Panc1 (cell line): Measurements from ENCODE around the gene SLC25A43. TPM values are rescaled to one million over a fixed set of nuclear protein-coding genes. Genes with fewer than 3 reads are reported as not detected.

ENCODE experiments used
- ATAC-seq: fragments of 200-7000 bp; cut with Tn5 transposase; 2 replicates; pipeline ENCODE4 v1.9.1; 2020; ENCODE audit warnings: mild to moderate bottlenecking, moderate library complexity
- BruUV-seq: library from RNA; stranded (reverse); fragments of 400-500 nt; replicated peaks from 2 replicates; lab custom pipeline; 2021; lab: Mats Ljungman, UMichigan
- CTCF ChIA-PET: fragments of 300-600 bp; sonication (Branson Sonifier 250); formaldehyde crosslinking; loops from one replicate; lab custom pipeline; 2022; ENCODE audit warnings: antibody characterized with exemption; lab: Charles Lee
- POLR2A ChIA-PET: fragments of 300-600 bp; sonication (Branson Sonifier 250); formaldehyde crosslinking; loops from one replicate; lab custom pipeline; 2022; ENCODE audit warnings: antibody characterized with exemption; lab: Charles Lee
- DNase-seq: peaks from one replicate; pipeline ENCODE4 v3.0.0-alpha.2; 2010; ENCODE audit warnings: low read depth, low spot score
- H3K27ac ChIP-seq: 2 replicates; pipeline ENCODE4 v1.5.1; 2011; ENCODE audit warnings: mild to moderate bottlenecking, low read length, inconsistent platforms
- H3K27me3 ChIP-seq: fragments of 200-500 bp; sonication (Bioruptor generic); 2 replicates; pipeline ENCODE4 v1.6.0; 2014; ENCODE audit warnings: low read length, inconsistent platforms; ENCODE audit not compliant: control insufficient read depth, insufficient read depth
- H3K36me3 ChIP-seq: fragments of 200-500 bp; sonication (Bioruptor generic); 2 replicates; pipeline ENCODE4 v1.5.1; 2014; ENCODE audit warnings: inconsistent platforms, mild to moderate bottlenecking, low read length, moderate library complexity; ENCODE audit not compliant: control insufficient read depth, insufficient read depth
- H3K4me1 ChIP-seq: 2 replicates; pipeline ENCODE4 v1.5.1; 2011; ENCODE audit warnings: inconsistent platforms, mild to moderate bottlenecking, low read length, moderate library complexity; ENCODE audit not compliant: control insufficient read depth, insufficient read depth
- H3K4me3 ChIP-seq, 2 experiments: 2 replicates each; pipeline ENCODE4 v1.5.1; 2011 to 2012; ENCODE audit warnings: low read depth in 2 of 2, low read length in 2 of 2, mild to moderate bottlenecking in 2 of 2, inconsistent platforms in 1 of 2, moderate library complexity in 1 of 2
- H3K9me3 ChIP-seq: fragments of 200-500 bp; sonication (Bioruptor generic); 2 replicates; pipeline ENCODE4 v1.5.1; 2014; ENCODE audit warnings: low read depth, mild to moderate bottlenecking, inconsistent platforms, low read length, moderate library complexity; ENCODE audit not compliant: control insufficient read depth, insufficient read depth
- CTCF ChIP-seq: fragments of 450-650 bp; IDR thresholded peaks from 2 replicates; pipeline ENCODE4 v1.5.1; 2017; ENCODE audit warnings: mild to moderate bottlenecking
- POLR2AphosphoS5 ChIP-seq: IDR thresholded peaks from 2 replicates; pipeline ENCODE4 v1.6.1; 2012; ENCODE audit warnings: mild to moderate bottlenecking, low read depth, low read length, moderate library complexity
- REST ChIP-seq, 2 experiments: IDR thresholded peaks; 2 replicates each; pipeline ENCODE4 v1.6.1; 2011 to 2012; ENCODE audit warnings: low read depth in 2 of 2, control low read depth in 1 of 2, low read length in 1 of 2, mild to moderate bottlenecking in 1 of 2, moderate library complexity in 1 of 2; ENCODE audit not compliant: insufficient read depth in 1 of 2
- SIN3A ChIP-seq: IDR thresholded peaks from 2 replicates; pipeline ENCODE4 v1.6.1; 2012; ENCODE audit warnings: low read depth, mild to moderate bottlenecking, low read length, moderate library complexity, borderline replicate concordance; ENCODE audit not compliant: insufficient read depth
- TCF7L2 ChIP-seq: IDR thresholded peaks from 2 replicates; pipeline ENCODE4 v1.6.1; 2011; ENCODE audit warnings: mild to moderate bottlenecking, low read depth, low read length, inconsistent platforms
- in situ Hi-C: cut with HindIII; loops from 2 replicates; pipeline ENCODE4 v1.10.0; 2016; ENCODE audit warnings: low sequenced_read_pairs, low pct_unique_long_range_greater_than_20kb
- intact Hi-C: fragments of 100-400 bp; cut with micrococcal nuclease; formaldehyde crosslinking; loops from one replicate; pipeline ENCODE4 v1.10.0; 2022; ENCODE audit not compliant: unreplicated experiment
- total RNA-seq: library from RNA; stranded (reverse); gene quantifications from one replicate; pipeline ENCODE4 v1.2.1, GENCODE V29; 2021; ENCODE audit not compliant: unreplicated experiment

Gene SLC25A43
- total RNA-seq, 1 experiment from 2014 or later = 35.5 TPM

- BruUV-seq = no TSS peak
- intact Hi-C loops (no loop called here), in situ Hi-C loops (no loop called here)
- Histone ChIP-seq H3K4me1 (peaks cover 14% of the 10 kb centered on the region), H3K4me3 (peak overlapping the region in 1 of 2 experiments; percentile 22; a peak in 1 of 4 replicates), H3K27me3 (no peaks in the 10 kb centered on the region), H3K9me3 (no peaks in the 10 kb centered on the region), H3K36me3 (no peaks in the 10 kb centered on the region), H3K27ac (peak overlapping the region; percentile 73)
- ATAC-seq (no peak), DNase-seq (no peak)
- CTCF ChIA-PET = interaction anchor here (0.6 to 1.3 kb wide), 3 partner anchors 9 to 144 kb away, joined by 3 to 5 read pairs (median 3); no protein-coding TSS in a partner anchor
- TF ChIP-seq SIN3A = no peak
- TF ChIP-seq REST (IDR thresholded peaks at IDR 0.05; ENCODE audit: insufficient read depth in 1 of 2, low read depth in 2 of 2, low read length in 1 of 2) = no peak
- TF ChIP-seq CTCF = no peak
- TF ChIP-seq TCF7L2 = no peak
- no peak for TF ChIP-seq POLR2AphosphoS5
- POLR2A ChIA-PET = interaction anchor here (1.5 kb wide), 1 partner anchor 10 kb away, joined by 4 read pairs; the partner anchor contains the start of gene SLC25A5
These were observed 79.4 kb downstream of the SLC25A43 start for GRCh38 chrX:119478504-119478903.

- H3K27ac ChIP-seq = no peak overlapping the region
- intact Hi-C loops = no loop called here
- H3K4me1 ChIP-seq = peaks cover 14% of the 10 kb centered on the region
- ATAC-seq (no peak), DNase-seq (no peak)
- H3K4me3 ChIP-seq = no peak overlapping the region
- H3K9me3 ChIP-seq = no peaks in the 10 kb centered on the region
- H3K36me3 ChIP-seq = no peaks in the 10 kb centered on the region
- CTCF ChIA-PET = interaction anchor here (0.6 kb wide), 1 partner anchor 11 kb away, joined by 9 read pairs; no protein-coding TSS in a partner anchor
- POLR2A ChIA-PET = interaction anchor here (0.5 kb wide), 1 partner anchor 135 kb away, joined by 3 read pairs; no protein-coding TSS in a partner anchor
- H3K27me3 ChIP-seq = no peaks in the 10 kb centered on the region
- in situ Hi-C loops = no loop called here
- BruUV-seq = no TSS peak
- TF ChIP-seq CTCF = no peak
- no peak for TF ChIP-seq TCF7L2
- TF ChIP-seq SIN3A = no peak
- no peak for TF ChIP-seq POLR2AphosphoS5
- TF ChIP-seq REST (IDR thresholded peaks at IDR 0.05; ENCODE audit: insufficient read depth in 1 of 2, low read depth in 2 of 2, low read length in 1 of 2) = no peak
These were observed 80.7 kb downstream of the SLC25A43 start for GRCh38 chrX:119479845-119480244.
